ENCODE results near the gene LIX1L. TPM values are rescaled to one million over a fixed set of nuclear protein-coding genes. Genes with fewer than 3 reads are reported as not detected.

The LIX1L gene
- total RNA-seq, 1 donor from 2014 or later: 25.0 TPM

DNA sequence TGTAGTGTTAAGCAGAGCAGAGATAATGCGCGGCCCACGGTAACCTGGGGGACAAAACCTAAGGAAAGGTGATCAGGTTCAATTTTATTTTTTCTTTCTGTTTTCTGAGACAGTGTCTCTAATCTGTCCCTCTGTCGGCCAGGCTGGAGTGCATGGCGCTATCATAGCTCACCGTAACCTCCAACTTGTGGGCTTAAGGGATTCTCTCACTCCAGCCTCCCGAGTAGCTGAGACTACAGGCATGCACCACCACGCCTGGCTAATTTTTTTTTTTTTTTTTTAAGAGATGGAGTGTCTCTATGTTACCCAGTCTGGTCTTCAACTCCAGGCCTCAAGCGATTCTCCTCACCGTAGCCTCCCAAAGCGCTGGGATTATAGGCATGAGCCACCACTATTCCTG lies 71.4 kb downstream of the LIX1L start:
- Histone ChIP-seq H3K27ac (peak overlapping the region; percentile 45), H3K9me3 (no peaks in the 10 kb centered on the region), H3K4me1 (peaks cover 22% of the 10 kb centered on the region), H3K4me3 (peak overlapping the region; percentile 55 to 56), H3K27me3 (no peaks in the 10 kb centered on the region), H3K36me3 (no peaks in the 10 kb centered on the region)
- DNase-seq (ENCODE audit: extremely low spot score in 2 of 2): no peak
- TF ChIP-seq CTCF (IDR thresholded peaks at IDR 0.05): no peak
- TF ChIP-seq POLR2AphosphoS5 (IDR thresholded peaks at IDR 0.05; ENCODE audit: insufficient read depth in 1 of 2, low read depth in 1 of 2): no peak
- no peak for TF ChIP-seq POLR2A (IDR thresholded peaks at IDR 0.05)
- intact Hi-C loops (cut with DNase I): no loop called here

DNA sequence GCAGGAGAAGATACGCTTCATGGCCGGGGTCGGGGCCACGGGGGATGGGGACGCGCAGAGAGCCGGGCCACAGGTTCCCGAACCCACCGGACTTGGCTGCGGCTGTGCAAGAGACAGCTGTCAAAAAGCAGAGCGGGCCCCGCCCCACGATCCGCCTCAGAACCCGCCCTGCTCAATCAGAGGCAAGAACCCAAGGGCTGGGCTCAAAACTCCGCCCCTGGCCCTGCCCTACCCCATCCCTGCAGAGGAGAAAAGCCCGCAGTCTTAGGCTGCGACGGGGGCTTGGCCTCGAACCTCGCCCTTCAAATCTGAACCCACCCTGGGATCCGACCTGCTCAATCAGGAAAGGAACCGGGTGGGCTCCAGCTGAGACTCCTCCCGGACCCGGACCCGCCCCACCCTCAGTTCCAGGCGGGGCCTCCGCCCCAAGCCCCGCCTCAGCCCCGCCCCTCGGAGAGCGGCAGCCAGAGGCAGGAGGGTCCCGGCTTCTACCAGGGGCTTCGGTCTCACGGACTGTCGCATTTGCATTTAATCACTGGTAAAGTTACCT lies 72.0 kb downstream of the LIX1L start, which contains the start of gene ANKRD35:
TSS of gene ANKRD35 (minus strand) at position 129 of the 550 bp plus-strand sequence. CDS start at position 21, 108 bp downstream.
- TF ChIP-seq POLR2A (IDR thresholded peaks at IDR 0.05) (no peak), POLR2AphosphoS5 (IDR thresholded peaks at IDR 0.05; ENCODE audit: insufficient read depth in 1 of 2, low read depth in 1 of 2) (peak; percentile 9 to 40)
- intact Hi-C loops (cut with DNase I): no loop called here

DNA sequence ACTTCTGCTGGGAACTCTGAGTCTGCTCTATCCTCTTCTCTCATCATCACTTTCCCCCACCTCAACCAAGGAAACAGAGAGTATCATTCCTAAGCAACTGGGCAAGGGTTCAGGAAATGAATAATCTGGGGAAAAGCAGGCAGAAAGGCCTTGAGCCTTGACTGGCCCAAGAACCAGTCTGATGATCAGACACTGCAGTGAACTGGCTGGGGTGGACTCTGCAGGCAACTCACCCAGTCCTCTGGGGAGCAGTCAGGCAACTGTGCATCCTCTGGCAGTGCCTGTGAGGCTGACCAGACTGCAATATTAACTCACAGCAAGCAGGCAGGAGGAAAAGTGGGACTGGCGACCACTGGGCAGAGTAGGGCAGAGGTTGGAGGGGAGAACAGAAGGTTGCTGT lies 73.1 kb downstream of the LIX1L start:
- peak overlapping the region in 1 of 2 donors; percentile 56 for H3K4me3 ChIP-seq
- intact Hi-C loops (cut with DNase I): no loop called here
- H3K27ac ChIP-seq: no peak overlapping the region
- H3K9me3 ChIP-seq: no peaks in the 10 kb centered on the region
- H3K4me1 ChIP-seq: peaks cover 7% of the 10 kb centered on the region
- H3K27me3 ChIP-seq: no peaks in the 10 kb centered on the region
- no peaks in the 10 kb centered on the region for H3K36me3 ChIP-seq
- TF ChIP-seq CTCF (IDR thresholded peaks at IDR 0.05) (no peak), POLR2AphosphoS5 (IDR thresholded peaks at IDR 0.05; ENCODE audit: insufficient read depth in 1 of 2, low read depth in 1 of 2) (no peak), POLR2A (IDR thresholded peaks at IDR 0.05) (no peak)
- peak in 1 of 2 donors; percentile 64 for DNase-seq (ENCODE audit: extremely low spot score in 2 of 2)

More for the DNA sequence above, 72.0 kb downstream of the LIX1L start, which contains the start of gene ANKRD35:
- peak within 1 kb of the TSS; percentile 55 to 56 for H3K4me3 ChIP-seq
- no peaks in the 10 kb centered on the region for H3K27me3 ChIP-seq
- peak within 1 kb of the TSS; percentile 45 for H3K27ac ChIP-seq
- H3K9me3 ChIP-seq: no peaks in the 10 kb centered on the region
- peaks cover 16% of the 10 kb centered on the region for H3K4me1 ChIP-seq
- no peaks in the 10 kb centered on the region for H3K36me3 ChIP-seq
- DNase-seq (ENCODE audit: extremely low spot score in 2 of 2): no peak

Other genes starting within 250 kb of the LIX1L start
- 0.49 TPM for gene CD160, start 238.5 kb downstream of the LIX1L start, total RNA-seq
- 16.2 TPM for gene RNF115, start 133.9 kb downstream of the LIX1L start, total RNA-seq
- 34.6 TPM for gene POLR3C, start 133.8 kb downstream of the LIX1L start, total RNA-seq
- 2.5 TPM for gene NUDT17, start 112.4 kb downstream of the LIX1L start, total RNA-seq
- gene PIAS3, start 98.9 kb downstream of the LIX1L start, total RNA-seq: 40.5 TPM
- 17.9 TPM for gene ANKRD35, start 72.2 kb downstream of the LIX1L start, total RNA-seq
- gene ITGA10, start 48.0 kb downstream of the LIX1L start, total RNA-seq: 6.1 TPM
- 23.6 TPM for gene PEX11B, start 39.3 kb downstream of the LIX1L start, total RNA-seq
- 93.3 TPM for gene RBM8A, start 30.5 kb downstream of the LIX1L start, total RNA-seq
- 1.7 TPM for gene ANKRD34A, start 6.6 kb upstream of the LIX1L start, total RNA-seq
- 15.0 TPM for gene POLR3GL, start 6.7 kb upstream of the LIX1L start, total RNA-seq
- gene TXNIP, start 38.6 kb upstream of the LIX1L start, total RNA-seq: 1,858 TPM
- not detected for gene HJV, start 63.7 kb upstream of the LIX1L start, total RNA-seq
- 2.5 TPM for gene NBPF10, start 186.8 kb upstream of the LIX1L start, total RNA-seq

Data from vagina (tissue), 2 donors.